Stomach (tissue), 9 donors: ENCODE measurements around the gene PCDHGA10. TPM values are rescaled to one million over a fixed set of nuclear protein-coding genes. Genes with fewer than 3 reads are reported as not detected.
A peak's percentile ranks its signal among the peaks of the same experiment; 100 is the strongest.
"Not testable (repeated sequence)": the region's sequence is repeated elsewhere in the genome, so short reads cannot be mapped to it uniquely, and the experiment has no call there.

Source experiments
- DNase-seq, 2 donors: peaks; one replicate each; pipeline versions ENCODE4 v3.0.0 to v3.0.0-alpha.2; 2013 to 2019
- H3K27ac ChIP-seq, 5 donors: fragments of 200-600 bp in 4 of 5; sonication (generic) in 4 of 5; one replicate each; pipeline ENCODE4 v1.5.1; 2013 to 2019; ENCODE audit warnings: mild to moderate bottlenecking in 1 of 5, moderate library complexity in 1 of 5
- H3K27me3 ChIP-seq, 3 donors: fragments of 200-600 bp; sonication (generic); one replicate each; pipeline ENCODE4 v1.5.1; 2017 to 2019; ENCODE audit warnings: mixed run types in 1 of 3
- H3K36me3 ChIP-seq, 4 donors: fragments of 200-600 bp; sonication (generic); 1 replicate in 3 of 4; 2 replicates in 1 of 4; pipeline ENCODE4 v1.5.1; 2016 to 2019
- H3K4me1 ChIP-seq, 4 donors: fragments of 200-600 bp; sonication (generic); one replicate each; pipeline ENCODE4 v1.5.1; 2016 to 2019
- H3K4me3 ChIP-seq, 4 donors: fragments of 200-600 bp; sonication (generic) in 3 of 4; one replicate each; pipeline ENCODE4 v1.5.1; 2016 to 2019; ENCODE audit warnings: mild to moderate bottlenecking in 1 of 4
- H3K9me3 ChIP-seq, 4 donors: fragments of 200-600 bp; sonication (generic); one replicate each; pipeline ENCODE4 v1.5.1; 2016 to 2019
- EP300 ChIP-seq: sonication (generic); formaldehyde crosslinking; IDR thresholded peaks from one replicate; pipeline ENCODE4 v1.6.1; 2017; ENCODE audit warnings: antibody characterized with exemption
- POLR2A ChIP-seq, 4 donors: fragments of 450-650 bp; IDR thresholded peaks; one replicate each; pipeline ENCODE4 v1.6.1; 2016; ENCODE audit warnings: antibody characterized with exemption in 4 of 4, control low read depth in 2 of 4, mild to moderate bottlenecking in 1 of 4, moderate library complexity in 1 of 4
- POLR2AphosphoS5 ChIP-seq, 3 donors: sonication (generic); formaldehyde crosslinking; IDR thresholded peaks; one replicate each; pipeline ENCODE4 v1.6.1; 2016; ENCODE audit warnings: antibody characterized with exemption in 3 of 3
- WGBS, 5 donors: extraction: QIAGEN DNeasy Blood & Tissue Kit in 3 of 5; methylation state at CpG; one replicate each; pipeline versions ENCODE4 v1.1.5 to v1.1.7; 2013 to 2018; 5-methylcytosine and 5-hydroxymethylcytosine counted together
- intact Hi-C: fragments of 100-400 bp; cut with DNase I; formaldehyde crosslinking; loops from one replicate; pipeline ENCODE4 v1.15.1; 2023; ENCODE audit warnings: low total_unique reads
- polyA plus RNA-seq, 3 donors: library from polyadenylated mRNA; stranded (reverse); fragments of 200-250 nt; gene quantifications; one replicate each; pipeline ENCODE4 v1.2.3, GENCODE V29; 2013
- total RNA-seq, 5 donors: library from RNA; depleted of rRNA; stranded (reverse); fragments of >200 nt; gene quantifications; one replicate each; pipeline versions ENCODE4 v1.1.0 to v1.2.3, GENCODE V29; 2014 to 2016
- TF ChIP-seq, protein P1 (sequence below), 7 experiments: fragments of 450-650 bp in 4 of 7; fragments of 200-600 bp in 3 of 7; sonication (generic) in 3 of 7; IDR thresholded peaks; one replicate each; pipeline ENCODE4 v1.5.1; 2016 to 2019; ENCODE audit warnings: antibody characterized with exemption in 7 of 7, control low read depth in 2 of 7, mild to moderate bottlenecking in 1 of 7
- donor health status: healthy with polysubstance abuse.
- donor health status: Bipolar disorder and iron deficiency.
- donor health status: healthy.

The PCDHGA10 gene
- total and polyA plus RNA-seq, 8 donors = 0.15 to 7.0 (median 0.89) TPM; not detected in 1

GRCh38 chr5:141382469-141383294 lies 30.1 kb upstream of the PCDHGA10 start, which contains the start of gene PCDHGA7:
TSS of gene PCDHGA7 (plus strand) at chr5:141382742. CDS start at chr5:141382900, 158 bp downstream.
- Histone ChIP-seq H3K36me3 (no peaks in the 10 kb centered on the region), H3K27ac (no peak within 1 kb of the TSS), H3K27me3 (peaks cover 0 to 70% (median 5%) of the 10 kb centered on the region in 3 donors), H3K4me1 (no peaks in the 10 kb centered on the region), H3K9me3 (peaks cover 34 to 99% (median 88%) of the 10 kb centered on the region in 4 donors), H3K4me3 (peak within 1 kb of the TSS in 2 of 4 donors; percentile 8 to 16)
- TF ChIP-seq POLR2AphosphoS5 (IDR thresholded peaks at IDR 0.05) (no peak), EP300 (no peak), POLR2A (IDR thresholded peaks at IDR 0.05) (no peak)
- TF ChIP-seq, protein P1, sequence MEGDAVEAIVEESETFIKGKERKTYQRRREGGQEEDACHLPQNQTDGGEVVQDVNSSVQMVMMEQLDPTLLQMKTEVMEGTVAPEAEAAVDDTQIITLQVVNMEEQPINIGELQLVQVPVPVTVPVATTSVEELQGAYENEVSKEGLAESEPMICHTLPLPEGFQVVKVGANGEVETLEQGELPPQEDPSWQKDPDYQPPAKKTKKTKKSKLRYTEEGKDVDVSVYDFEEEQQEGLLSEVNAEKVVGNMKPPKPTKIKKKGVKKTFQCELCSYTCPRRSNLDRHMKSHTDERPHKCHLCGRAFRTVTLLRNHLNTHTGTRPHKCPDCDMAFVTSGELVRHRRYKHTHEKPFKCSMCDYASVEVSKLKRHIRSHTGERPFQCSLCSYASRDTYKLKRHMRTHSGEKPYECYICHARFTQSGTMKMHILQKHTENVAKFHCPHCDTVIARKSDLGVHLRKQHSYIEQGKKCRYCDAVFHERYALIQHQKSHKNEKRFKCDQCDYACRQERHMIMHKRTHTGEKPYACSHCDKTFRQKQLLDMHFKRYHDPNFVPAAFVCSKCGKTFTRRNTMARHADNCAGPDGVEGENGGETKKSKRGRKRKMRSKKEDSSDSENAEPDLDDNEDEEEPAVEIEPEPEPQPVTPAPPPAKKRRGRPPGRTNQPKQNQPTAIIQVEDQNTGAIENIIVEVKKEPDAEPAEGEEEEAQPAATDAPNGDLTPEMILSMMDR (IDR thresholded peaks at IDR 0.05) = no peak
- WGBS, 5 donors = 13 to 20% (median 18%) methylated on average over 31 to 37 of the region's 37 CpGs
- intact Hi-C loops = no loop called here
- DNase-seq = no peak

GRCh38 chr5:141383345-141383744 lies 29.4 kb upstream of the PCDHGA10 start:
- Histone ChIP-seq H3K36me3 (no peaks in the 10 kb centered on the region), H3K4me3 (peak overlapping the region in 1 of 4 donors; percentile 8), H3K27me3 (peaks cover 0 to 66% (median 5%) of the 10 kb centered on the region in 3 donors), H3K9me3 (peaks cover 35 to 95% (median 85%) of the 10 kb centered on the region in 4 donors), H3K4me1 (no peaks in the 10 kb centered on the region), H3K27ac (no peak overlapping the region)
- 33 to 55% (median 36%) methylated on average over 14 to 21 of the region's 21 CpGs for WGBS, 5 donors
- TF ChIP-seq EP300 (no peak), POLR2A (IDR thresholded peaks at IDR 0.05) (no peak), POLR2AphosphoS5 (IDR thresholded peaks at IDR 0.05) (no peak)
- TF ChIP-seq, protein P1 (IDR thresholded peaks at IDR 0.05) = no peak
- intact Hi-C loops = no loop called here
- no peak for DNase-seq

- no peak for DNase-seq
- 41 to 61% (median 45%) methylated on average over 32 to 43 of the region's 43 CpGs for WGBS, 5 donors
- Histone ChIP-seq H3K4me3 (no peak overlapping the region), H3K27me3 (peaks cover 0 to 78% (median 7%) of the 10 kb centered on the region in 3 donors), H3K9me3 (peaks cover 48 to 97% (median 90%) of the 10 kb centered on the region in 4 donors), H3K4me1 (no peaks in the 10 kb centered on the region), H3K36me3 (peaks cover 0 to 5% (median 0%) of the 10 kb centered on the region in 4 donors), H3K27ac (no peak overlapping the region)
- intact Hi-C loops = no loop called here
- TF ChIP-seq, protein P1 (IDR thresholded peaks at IDR 0.05) = no peak
These were observed 28.1 kb upstream of the PCDHGA10 start for GRCh38 chr5:141384471-141385267.

DNA sequence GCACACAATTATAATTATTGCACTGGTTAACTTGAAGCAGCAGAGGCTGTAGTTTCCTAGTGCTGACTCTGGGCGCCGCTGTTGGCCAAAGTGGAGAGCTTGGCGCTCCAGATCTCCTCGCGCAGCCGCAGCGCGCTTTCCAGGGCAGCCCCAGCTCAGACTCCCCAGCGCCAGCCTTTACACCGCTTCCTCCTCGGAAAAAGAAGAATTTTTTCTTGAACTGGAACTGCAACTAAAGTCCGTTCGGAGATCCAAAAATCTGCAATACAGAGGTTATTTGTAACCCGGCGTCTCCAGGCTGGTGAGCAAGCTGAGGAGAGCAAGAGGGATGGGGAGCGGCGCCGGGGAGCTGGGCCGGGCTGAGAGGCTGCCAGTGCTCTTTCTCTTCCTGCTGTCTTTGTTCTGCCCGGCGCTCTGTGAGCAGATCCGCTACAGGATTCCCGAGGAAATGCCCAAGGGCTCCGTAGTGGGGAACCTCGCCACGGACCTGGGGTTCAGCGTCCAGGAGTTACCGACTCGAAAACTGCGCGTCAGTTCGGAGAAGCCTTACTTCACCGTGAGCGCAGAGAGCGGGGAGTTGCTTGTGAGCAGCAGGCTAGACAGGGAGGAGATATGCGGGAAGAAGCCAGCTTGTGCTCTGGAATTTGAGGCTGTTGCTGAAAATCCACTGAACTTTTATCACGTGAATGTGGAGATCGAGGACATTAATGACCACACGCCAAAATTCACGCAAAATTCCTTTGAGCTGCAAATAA lies 25.1 kb upstream of the PCDHGA10 start, which contains the start of gene PCDHGB4:
PCDHGB4 (plus strand) TSS at position 142 of the 755 bp plus-strand sequence; CDS start at position 329, 187 bp downstream.
- Histone ChIP-seq H3K27me3 (peaks cover 0 to 78% (median 10%) of the 10 kb centered on the region in 3 donors), H3K9me3 (peaks cover 56 to 98% (median 92%) of the 10 kb centered on the region in 4 donors), H3K4me3 (peak within 1 kb of the TSS in 2 of 4 donors; percentile 5 to 16), H3K36me3 (peaks cover 0 to 10% (median 0%) of the 10 kb centered on the region in 4 donors)
- TF ChIP-seq, protein P1 (IDR thresholded peaks at IDR 0.05) = peak in 1 of 7 experiments; percentile 13
- H3K4me1 ChIP-seq, intact Hi-C loops, H3K27ac ChIP-seq: not testable (repeated sequence)
- 13 to 20% (median 16%) methylated on average over 18 to 23 of the region's 40 CpGs for WGBS, 5 donors
- DNase-seq = peak in 1 of 2 donors; percentile 50
